HG03064 (cell line): Measurements from ENCODE around the gene CRK.

Experiments
- ATAC-seq: cut with Tn5 transposase; IDR thresholded peaks from one replicate; pipeline ENCODE4 v1.9.1; 2021; ENCODE audit warnings: low read depth; ENCODE audit not compliant: unreplicated experiment

Gene CRK

DNA sequence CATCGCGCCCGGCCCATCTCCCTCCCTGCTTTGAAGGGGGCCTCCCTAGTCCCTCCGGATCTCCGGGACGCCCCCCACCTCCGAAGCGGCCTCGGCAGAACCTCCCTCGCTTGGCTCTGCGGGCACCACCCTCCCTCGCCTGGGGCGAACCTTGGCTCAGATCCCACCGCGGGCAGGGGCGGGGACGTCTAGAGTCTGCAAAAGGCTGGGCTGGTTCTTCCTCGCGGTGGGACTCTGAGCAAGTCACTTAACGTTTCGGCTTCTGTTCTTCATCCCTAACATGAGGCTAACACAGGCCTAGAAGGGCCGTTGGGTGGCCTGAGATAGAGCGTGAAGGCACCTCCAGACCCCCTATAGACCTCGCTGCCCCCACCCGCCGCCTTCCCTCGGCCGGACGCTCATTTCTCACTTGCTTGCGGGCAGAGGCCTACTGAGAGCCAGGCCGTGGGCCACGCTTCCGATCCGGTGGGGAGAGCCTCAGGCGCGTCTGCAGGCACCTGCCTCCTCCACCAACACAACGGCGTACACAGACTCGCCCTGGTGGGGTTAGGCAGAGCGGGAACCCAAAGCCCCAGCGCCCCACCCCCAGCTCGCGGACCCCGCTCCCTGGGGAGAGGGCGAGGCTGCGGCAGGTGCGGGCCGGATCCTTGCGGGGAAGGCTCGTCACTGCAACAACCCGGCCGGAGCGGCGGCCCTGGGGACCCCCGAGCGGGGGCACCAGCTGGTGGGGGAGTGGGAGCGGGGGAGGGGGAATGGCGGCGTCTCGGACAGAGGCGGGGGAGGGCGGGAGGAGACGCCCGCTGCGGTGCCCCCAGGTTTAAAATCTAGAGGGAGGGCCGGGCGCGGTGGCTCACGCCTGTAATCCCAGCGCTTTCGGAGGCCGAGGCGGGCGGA, 31.0 kb upstream of the CRK start:
- no peak for ATAC-seq

DNA sequence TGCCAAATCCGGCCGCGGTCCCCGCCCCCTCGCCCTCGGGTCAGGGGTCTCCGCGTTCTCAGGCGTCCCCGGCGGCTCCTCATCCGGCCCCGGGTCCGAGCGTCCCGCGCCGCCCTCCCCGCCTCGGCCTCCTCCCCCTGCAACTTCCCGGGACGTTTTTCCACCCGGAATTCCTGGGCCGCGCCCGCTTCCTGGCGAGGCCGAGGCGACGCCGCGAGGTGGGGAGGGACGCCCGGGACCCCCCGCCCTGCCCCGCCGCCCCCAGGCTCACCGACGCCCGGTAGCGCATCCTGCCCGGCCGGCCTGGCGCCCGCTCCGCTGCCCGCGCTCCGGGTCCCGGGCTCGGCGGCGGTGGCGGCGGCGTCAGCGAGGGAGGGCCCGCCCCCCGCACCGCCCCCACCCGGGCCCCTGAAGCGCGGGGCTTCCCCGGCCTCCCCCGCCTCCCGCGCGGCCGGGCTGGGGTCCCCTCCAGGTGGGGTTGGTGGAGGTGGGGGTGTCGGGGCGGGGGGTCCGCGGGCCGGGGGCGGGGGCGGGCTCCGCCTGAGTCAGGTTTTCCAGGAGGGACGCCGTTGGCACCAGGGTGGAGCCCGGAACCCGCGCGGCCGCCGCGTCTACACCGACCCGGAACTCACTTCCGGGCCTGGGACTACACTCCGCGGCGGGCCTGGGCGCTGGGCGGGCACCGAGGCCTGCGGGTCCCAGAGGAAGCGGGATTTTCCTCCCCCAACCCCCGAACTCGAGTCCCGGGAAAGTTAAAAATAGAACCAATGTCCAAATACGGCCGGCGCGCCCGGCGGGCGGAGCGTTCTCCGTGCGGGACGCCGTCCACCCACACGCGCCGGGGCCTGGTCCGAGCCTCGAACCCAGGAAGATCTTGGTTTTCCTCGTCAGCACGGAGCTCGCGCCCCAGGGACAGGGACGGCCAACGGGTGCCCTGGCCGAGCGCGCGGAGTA, 29.7 kb upstream of the CRK start:
- no peak for ATAC-seq

DNA sequence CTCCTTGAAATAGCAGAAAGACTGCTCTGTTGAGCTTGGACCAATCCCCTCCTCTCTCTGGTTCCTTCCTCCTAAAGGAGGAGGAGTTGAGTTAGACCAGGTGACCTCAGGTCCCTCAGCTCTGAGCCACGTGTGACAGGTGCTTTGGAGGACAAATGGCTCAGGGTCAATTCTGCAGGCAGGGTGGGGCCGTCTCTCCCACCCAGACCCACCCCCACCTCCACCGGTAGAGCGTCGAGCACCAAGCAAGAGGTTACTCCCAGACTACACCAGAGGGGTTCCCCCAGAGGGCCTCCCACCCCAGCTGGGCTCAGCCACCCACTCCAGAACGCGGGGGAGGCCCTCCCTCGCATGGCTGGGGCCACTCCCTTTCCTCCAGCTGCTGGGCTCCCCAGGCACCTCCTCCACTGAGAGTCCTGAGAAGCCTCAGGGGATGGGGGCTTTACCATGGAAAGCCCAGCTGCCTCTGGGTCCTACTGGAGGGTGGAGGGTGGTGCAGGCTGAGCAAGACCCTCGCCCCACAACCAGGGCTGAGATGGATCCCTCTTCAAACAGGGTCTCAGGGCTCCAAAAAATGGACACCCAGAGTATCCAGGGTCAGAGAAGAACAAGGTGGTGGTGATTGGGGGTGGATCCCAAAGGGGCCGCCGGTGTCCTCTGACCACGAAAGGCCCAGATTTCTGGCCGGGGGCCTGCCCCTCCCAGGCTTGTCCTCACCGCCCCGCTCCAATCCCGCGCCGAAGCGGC, 28.8 kb upstream of the CRK start:
- no peak for ATAC-seq

DNA sequence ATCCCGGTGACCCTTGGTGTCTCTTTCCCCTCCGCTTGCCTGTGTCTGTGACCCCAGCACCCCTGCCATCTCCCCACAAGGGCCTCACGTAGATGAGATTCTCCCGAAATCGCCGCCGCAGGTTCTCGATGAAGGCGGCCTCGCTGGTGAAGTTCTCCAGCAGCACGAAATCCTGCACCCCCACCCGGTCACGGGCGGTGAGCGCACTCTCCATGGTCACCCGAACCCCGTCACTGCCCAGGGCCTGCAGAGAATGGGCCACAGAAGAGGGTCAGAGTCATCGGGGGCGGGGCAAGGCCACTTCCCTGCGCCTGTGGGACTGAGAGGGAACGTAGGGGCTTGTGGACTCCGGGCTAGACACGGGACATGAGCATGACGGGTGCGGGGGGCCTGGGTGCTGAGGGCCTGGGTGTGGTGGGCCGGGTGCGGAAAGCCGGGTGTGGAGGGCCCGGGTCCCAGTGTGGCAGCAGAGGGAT, 28.1 kb upstream of the CRK start:
- ATAC-seq: no peak

DNA sequence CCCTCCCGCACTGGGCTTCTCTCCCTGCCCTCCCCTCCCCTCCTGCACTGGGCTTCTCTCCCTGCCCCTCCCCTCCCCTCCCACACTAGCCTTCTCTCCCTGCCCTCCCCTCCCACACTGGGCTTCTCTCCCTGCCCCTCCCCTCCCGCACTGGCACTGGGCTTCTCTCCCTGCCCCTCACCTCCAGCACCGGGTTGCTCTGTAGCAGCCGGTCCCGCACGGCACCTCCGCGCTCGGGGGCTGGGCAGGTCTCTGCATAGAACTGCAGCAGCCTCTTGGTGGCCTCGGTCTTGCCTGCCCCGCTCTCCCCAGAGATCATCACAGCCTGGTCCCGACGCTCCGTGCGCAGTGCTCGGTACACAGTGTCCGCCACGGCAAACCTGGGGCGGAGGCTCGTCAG, 26.6 kb upstream of the CRK start:
- ATAC-seq: no peak

DNA sequence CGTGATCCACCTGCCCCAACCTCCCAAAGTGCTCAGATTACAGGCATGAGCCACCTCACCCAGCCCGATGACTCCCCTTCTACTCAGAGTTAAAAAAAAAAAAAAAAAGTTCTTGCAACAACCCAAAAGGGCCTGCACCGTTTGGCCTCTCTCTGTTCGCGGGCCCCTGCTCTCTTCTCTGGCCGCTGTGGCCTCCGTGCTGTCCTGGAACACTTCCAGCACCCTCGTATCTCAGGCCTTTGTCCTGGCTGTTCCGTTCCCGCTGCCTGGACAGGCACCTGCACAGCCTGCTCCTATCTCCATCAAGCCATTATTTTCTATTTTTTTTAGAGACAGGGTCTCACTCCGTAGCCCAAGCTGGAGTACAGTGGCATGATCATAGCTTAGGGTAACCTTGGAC, 25.7 kb upstream of the CRK start:
- no peak for ATAC-seq

DNA sequence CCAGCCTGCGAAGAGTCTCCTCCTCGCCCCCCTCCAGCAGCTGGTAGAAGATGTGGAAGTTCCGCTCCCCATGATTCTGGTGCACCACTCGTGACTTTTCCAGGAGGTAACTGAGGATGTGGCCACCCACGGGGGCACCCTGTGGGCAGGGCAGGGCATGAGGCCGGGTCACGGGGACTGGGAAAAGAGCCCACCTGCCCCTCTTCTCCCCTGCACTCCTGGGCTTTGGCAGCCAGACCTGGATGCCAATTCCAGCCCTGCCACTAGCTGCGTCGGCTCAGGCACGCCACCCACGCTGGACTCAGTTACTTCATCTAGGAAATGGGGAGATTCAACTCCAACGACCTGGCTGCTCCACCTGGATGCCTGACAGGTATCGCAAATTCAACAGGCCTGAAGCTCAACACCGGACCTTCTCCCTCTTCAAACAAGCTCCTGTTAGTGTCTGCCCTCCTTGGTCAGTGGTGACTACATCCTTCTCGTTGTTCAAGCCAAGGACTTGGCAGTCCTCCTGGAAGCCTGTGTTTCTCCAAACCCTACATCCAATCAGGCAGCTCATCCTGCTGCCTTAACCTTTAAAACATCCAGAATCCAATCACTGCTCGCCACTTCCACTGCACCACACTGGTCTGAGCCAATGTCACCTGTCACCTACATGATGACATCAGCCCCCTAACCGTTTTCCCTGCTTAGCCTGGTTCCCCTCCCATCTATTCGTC, 24.9 kb upstream of the CRK start:
- ATAC-seq: no peak

DNA sequence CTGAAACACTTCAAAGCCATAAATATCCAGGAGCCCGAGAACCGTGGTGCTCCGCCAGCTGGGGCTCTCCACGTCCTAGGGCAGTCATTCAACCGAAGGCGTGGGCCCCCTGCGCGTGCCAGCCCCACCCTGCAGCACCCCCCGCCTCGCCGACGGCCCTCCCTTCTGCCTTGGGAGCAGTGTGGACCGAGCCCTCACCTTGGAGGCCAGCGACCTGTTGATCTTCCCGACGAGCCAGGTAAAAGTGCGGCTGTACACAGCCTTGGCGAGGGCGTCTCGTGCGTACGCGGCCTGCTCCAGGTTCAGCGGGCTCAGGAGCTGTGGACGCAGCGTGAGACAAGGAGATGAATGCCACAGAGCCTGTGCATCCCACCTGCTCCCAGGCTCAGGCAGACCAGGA, 22.4 kb upstream of the CRK start:
- ATAC-seq: no peak

DNA sequence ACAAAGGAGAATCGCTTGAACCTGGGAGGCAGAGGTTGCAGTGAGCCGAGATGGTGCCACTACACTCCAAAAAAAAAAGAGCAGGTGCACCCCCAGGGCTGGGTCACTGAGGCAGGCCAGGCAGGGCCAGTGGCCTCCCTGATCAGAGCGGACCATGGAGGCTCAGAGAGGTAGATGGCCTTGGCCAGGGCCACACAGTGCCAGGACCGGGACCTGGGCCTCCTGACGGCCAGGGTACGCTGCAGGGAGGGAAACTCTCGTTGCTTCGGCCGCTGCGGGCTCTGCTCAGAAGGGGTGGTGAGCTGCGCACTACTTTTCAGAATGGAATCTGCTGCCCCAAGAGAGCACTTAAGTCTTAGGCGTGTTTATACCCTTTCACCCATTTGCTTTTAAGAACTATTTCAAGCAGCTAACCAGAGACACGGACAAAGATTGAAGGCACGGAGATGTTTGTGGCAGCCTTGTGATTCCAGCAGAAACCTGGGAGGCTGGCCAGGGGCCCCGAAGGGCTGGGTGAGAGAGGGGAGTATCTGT, 19.4 kb upstream of the CRK start:
- no peak for ATAC-seq

DNA sequence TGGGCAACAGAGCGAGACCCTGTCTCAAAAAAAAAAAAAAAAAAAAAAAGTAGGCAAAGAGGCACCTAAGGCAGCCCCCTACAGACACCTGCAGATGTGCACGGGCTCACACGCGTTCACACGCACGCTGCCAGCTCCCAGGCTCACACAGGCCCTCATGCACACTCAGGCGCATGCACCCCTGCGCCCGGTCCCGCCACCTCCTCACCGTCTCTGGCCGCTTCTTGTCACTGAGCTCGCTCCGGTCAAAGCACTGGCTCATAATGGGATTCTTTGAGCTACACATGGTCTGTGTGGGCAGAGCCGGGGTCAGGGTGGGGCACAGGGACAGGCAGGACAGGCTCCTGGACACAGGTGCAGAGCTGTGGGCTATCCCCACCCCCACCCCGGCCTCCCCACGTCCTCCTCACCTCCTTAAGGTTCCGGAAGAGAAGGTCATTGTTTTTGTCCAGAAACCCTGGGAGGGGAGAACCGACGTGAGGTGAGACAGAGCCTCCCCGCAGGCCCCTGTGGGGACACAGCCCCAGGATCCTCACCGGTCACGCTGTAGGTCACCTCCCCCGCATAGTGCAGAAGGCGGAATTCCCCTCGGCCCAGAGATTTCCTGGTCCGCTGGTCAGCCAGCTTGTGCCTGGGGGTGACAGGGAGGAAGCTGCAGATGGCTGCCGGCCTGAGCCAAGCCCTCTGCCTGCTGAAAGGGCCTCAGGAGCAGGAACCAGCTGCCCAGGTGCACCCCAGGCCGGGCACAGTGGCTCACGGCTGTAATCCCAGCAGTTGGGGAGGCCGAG, 18.6 kb upstream of the CRK start:
- ATAC-seq: no peak

DNA sequence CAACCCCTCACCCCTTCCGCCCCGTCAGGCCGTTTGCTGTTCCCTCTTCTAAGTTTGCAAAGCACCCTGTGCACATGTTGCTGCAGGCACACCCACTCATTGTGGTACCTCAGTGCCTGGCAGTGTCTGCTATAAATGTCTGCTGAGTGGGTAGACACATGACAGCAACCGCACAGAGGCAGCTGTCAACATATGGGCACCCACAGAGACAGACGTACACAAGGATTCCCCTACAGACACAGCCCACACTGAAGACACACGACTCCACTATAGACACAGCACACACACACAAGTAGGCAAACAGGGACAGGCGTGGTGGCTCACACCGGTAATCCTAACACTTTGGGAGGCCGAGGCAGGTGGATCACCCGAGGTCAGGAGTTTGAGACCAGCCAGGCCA, 17.8 kb upstream of the CRK start:
- ATAC-seq: no peak

DNA sequence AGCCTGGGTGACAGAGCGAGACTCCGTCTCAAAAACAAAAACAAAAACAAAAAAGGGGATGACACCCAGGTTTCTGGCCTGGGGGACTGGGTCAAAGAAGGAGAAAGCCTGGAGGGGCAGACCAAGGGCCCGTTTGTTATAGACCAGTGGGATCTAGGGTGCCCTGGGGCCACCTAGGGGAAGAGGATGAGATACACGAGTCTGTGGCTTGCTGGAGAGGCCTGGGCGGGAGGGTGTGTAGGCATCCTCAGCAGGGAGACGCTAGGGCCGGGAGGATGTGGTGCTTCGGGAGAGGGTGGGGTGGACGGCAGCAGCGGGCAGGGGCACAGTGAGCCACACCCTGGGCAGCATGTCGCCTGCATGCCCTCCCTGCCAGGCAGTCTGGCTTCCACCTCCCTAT, 17.1 kb upstream of the CRK start:
- no peak for ATAC-seq

DNA sequence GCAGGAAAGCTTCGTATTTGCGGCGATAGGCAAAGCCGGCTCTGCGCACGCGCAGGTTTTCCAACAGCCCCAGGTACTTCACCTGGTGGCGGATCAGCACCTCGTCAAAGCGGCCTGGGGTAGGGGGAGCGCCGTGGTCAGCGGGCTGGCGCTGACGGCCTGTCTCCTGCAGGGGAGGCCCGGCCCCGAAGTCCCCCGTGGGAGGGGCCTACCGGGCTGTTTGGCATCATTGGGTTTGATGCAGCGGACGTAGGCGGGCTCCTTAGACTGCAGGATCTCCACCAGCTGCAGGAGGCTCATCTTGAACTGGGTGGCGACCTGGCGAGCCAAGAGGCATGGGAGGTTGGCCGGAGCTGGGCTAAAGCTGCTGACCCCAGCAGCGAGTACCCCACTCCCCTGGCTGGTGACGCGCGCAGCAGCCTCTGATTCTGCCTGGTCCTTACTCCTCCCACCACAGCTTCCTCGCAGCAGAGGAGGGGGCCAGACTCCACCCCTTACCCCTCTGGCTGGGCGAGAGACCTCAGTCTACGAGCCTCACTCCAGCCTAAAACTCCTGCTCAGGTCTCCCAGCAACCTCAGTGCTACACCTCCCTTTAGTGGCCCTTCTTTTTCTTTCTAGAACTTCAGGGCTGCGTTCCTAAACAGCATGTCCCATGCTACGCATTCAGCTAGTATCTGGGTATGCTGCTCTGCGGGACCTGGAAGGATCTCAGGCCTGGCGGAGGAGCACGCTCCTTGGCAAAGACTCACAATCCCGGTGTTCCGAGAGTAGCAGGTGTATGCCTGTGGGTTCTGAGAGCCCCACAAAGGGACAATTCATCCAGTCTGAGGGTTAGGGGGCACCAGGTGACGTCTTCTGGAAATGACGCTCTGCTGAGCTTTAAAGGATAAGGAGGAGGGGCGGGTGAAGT, 16.1 kb upstream of the CRK start:
- ATAC-seq: no peak

DNA sequence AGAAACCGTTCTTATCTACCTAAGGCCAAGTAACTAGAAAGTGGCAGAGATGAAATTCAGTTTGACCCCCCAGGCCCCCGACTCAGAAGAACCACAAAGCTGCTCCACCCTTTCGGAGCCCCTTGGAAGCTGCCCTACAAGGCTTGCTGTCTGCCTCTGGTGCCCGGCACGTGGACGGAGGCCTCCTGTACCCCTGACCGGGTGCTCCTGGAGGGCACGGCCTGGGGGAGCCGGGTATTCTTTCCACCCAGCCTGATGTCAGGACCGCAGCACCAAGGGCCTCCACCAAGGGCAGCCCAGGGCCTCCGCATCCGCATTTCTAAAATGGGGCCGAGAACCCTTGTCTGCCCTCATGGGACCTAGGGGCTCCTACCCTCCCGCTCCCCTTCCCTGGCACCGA, 15.5 kb upstream of the CRK start:
- no peak for ATAC-seq

DNA sequence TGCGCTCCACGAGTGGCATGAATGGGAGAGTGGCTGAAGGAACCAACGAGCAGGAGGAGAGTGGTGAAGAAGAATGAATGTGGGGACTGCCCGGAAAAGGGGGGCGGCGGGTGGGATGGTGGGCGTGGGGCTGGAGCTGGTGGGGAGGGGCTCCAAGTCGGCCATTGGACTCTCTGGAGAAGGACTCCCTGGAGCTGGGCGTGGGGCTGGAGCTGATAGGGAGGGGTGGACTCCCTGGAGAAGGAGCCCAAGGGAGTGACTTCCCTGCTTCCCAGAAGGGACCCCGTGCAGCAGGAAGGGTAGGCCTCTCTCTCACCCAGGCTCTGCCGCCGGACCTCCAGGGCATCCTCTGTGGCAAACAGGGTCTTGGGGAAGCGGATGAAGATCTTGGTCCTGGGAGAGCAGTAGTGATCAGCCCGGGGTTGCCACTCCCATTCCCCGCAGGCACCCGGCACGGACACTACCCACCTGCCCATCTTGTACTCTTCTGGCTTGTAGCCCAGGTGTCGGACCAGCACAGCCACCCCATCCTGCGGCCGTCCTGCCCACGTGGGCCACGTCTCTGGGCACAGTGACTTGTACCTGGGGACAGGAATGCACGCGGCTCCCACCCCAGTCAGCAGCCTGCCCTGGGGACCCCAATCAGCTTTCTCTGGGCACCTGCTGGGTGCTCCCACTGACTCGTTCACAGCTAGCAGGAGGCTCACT, 14.9 kb upstream of the CRK start:
- no peak for ATAC-seq

DNA sequence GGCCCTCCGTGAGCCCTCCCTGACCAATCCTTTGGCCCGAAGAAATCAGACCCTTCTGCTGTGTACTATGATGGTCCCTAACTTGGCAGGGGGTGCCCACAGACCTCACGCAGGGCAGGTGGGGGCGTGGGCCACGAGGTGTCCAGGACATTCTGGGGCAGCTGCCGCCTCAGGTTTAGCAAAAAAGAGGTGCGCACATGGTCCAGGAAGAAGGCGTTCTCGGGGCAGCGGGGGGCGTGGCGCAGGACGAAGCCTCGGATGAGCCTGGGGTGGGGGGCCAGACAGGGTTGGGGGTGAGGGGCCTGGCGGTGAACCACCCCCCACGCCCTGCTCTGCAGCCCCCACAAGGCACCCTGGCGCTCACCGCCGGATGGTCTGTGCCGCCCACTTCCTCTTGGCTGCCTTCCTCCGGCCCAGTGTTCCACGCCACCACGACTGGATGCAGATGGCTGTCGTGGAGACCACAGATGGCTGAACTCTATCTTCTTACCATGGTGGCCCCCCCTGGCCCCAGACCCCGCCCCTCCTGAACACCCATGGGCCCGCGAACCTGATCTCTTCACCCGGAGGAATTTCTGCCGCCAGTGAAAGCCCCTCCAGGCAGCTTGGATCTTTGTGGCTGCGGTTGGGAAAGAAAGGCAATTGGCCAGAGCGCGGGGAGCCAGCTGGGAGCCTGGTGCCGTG, 14.2 kb upstream of the CRK start:
- ATAC-seq: no peak
